ENCODE measurements around the gene SKAP1.
"Not testable (repeated sequence)": the region's sequence is repeated elsewhere in the genome, so short reads cannot be mapped to it uniquely, and the experiment has no call there.

SKAP1 gene

GRCh38 chr17:48459070-48459844 is 29.2 kb upstream of the SKAP1 start:
- H3K27ac ChIP-seq: no peak overlapping the region
- TF ChIP-seq, protein P1, sequence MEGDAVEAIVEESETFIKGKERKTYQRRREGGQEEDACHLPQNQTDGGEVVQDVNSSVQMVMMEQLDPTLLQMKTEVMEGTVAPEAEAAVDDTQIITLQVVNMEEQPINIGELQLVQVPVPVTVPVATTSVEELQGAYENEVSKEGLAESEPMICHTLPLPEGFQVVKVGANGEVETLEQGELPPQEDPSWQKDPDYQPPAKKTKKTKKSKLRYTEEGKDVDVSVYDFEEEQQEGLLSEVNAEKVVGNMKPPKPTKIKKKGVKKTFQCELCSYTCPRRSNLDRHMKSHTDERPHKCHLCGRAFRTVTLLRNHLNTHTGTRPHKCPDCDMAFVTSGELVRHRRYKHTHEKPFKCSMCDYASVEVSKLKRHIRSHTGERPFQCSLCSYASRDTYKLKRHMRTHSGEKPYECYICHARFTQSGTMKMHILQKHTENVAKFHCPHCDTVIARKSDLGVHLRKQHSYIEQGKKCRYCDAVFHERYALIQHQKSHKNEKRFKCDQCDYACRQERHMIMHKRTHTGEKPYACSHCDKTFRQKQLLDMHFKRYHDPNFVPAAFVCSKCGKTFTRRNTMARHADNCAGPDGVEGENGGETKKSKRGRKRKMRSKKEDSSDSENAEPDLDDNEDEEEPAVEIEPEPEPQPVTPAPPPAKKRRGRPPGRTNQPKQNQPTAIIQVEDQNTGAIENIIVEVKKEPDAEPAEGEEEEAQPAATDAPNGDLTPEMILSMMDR (conservative IDR thresholded peaks at IDR 0.05): no peak
- TF ChIP-seq ZFX (IDR thresholded peaks at IDR 0.05): no peak

DNA sequence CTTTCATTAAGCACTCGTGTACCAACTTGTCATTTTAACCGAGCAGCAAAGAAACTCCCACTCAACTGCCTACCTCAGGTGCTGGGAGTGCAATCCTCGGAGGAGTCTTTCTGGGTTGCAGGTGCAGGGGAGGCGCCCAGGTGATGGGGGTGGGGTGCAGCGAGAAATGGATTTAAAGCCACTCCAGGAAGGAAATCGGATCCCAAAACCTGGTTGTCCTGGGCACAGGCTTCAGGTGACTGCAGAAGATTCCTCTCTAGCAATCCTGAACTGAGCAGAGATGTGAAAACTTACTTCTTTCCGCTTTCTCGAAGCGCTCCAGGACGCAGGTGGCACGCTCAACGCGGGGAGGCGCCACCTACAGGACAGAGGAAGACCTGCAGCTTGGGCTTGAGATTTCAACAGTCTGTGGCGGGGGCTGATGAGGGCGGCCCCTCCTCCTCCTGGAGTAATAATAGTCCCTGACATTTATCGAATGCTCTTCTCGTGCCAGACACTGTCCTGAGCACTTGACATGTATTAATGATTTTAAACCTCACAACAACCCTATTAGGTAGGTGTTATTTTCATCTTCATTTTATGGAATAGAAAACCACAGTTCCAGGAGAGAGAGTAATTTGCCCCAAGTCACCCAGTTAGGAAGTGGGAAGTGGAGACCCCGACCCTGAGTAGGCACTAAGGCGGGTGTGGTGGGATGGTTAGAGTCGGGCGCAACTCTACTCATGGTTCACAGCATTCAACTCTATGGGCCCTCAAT is 27.2 kb upstream of the SKAP1 start:
- H3K27ac ChIP-seq: no peak overlapping the region
- no peak for TF ChIP-seq ZFX (IDR thresholded peaks at IDR 0.05)
- TF ChIP-seq, protein P1 (conservative IDR thresholded peaks at IDR 0.05): peak; percentile 99

DNA sequence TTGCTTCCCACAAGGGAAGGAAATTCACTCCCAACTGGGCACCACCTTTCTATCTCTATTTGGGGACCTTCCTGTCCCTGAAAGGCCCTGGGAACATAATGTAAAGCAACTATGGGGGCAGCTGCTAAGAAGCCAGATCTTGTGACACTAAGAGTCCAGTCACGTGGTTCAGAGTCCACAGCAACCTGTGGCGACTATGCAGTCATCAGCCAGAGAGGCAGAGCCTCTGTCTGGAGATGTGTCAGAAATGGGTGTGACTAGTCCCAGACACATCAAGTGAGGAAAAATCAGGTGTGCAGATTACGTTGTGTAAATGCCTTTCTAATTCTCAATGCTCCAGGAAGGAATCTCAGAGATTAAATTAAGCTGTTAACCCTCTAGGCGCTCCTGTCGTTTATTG is 26.6 kb upstream of the SKAP1 start:
- no peak overlapping the region for H3K27ac ChIP-seq
- TF ChIP-seq, protein P1 (conservative IDR thresholded peaks at IDR 0.05): no peak
- TF ChIP-seq ZFX (IDR thresholded peaks at IDR 0.05): no peak

DNA sequence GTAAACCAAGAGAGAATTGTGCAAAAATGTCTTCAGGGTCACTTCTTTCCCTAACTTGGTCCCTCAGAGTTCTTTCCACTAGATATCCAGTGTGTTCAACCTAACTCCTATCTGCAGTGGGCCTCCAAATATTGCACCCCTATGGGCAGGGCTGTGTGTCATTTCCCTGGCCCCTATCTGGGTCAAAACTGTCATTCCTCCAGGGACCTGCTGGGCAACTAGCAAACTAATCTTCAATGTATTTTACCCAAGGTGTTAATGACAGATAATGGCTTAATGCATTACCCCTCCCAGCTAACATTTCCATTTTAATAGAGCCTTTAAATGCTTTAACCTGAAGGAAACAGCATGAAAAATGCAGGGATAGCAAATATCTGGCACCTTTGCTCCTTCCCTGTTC is 25.8 kb upstream of the SKAP1 start:
- TF ChIP-seq, protein P1 (conservative IDR thresholded peaks at IDR 0.05): no peak
- TF ChIP-seq ZFX (IDR thresholded peaks at IDR 0.05): no peak
- H3K27ac ChIP-seq: no peak overlapping the region

DNA sequence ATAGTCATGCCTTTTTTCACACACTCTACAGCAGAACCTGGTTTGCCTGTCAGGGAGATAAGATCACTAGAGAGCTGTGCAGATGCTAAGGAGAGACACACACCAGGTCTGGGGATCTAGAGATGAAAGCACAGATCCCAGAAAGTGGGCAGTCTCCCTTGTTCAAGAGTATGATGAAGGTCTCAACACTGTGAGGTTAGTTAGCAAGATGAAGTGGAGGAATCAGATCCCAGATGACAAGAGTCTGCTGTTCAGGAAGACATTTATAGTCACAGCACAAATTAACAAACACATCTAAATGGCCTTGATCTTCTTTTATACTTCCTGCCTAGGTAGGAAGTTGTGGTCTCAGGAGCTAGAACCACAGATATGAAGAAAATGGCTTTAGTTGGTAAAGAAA is 23.4 kb upstream of the SKAP1 start:
- TF ChIP-seq, protein P1 (conservative IDR thresholded peaks at IDR 0.05): no peak
- no peak for TF ChIP-seq ZFX (IDR thresholded peaks at IDR 0.05)
- H3K27ac ChIP-seq: no peak overlapping the region

DNA sequence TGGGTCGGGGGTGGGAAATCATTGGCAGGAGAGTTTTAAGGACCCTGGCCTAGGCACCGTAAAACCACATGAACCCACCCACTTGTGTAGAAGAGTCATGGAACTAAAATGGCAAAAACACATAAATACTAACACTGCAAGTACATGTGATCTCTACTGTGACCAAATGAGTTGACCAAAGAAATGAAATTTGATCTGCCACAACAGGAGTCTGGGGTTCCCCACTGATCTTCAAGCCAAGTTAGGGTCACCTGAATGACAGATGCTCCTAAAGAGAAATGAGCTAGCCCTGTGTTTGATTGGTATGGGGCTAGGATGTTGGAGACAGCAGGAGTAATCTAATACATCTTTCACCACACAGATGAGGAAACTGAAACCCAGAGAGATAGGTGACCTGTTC is 21.5 kb upstream of the SKAP1 start:
- H3K27ac ChIP-seq: no peak overlapping the region
- no peak for TF ChIP-seq ZFX (IDR thresholded peaks at IDR 0.05)
- TF ChIP-seq, protein P1 (conservative IDR thresholded peaks at IDR 0.05): no peak

DNA sequence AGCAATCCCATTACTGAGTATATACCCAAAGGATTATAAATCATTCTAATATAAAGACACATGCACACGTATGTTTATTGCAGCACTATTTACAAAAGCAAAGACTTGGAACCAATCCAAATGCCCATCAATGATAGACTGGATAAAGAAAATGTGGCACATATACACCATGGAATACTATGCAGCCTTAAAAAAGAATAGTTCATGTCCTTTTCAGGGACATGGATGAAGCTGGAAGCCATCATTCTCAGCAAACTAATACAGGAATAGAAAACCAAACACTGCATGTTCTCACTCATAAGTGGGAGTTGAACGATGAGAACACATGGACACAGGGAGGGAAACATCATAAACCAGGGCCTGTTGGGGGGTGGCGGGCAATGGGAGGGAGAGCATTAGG is 19.3 kb upstream of the SKAP1 start:
- H3K27ac ChIP-seq: not testable (repeated sequence)

Measured in C4-2B (cell line).